KG1 (cell line): ENCODE measurements around the gene TAF1B.
A peak's percentile ranks its signal among the peaks of the same experiment; 100 is the strongest.

Experiments used
- DNase-seq: peaks from one replicate; lab custom pipeline; 2025; lab: John Stamatoyannopoulos, UW

The TAF1B gene

DNA sequence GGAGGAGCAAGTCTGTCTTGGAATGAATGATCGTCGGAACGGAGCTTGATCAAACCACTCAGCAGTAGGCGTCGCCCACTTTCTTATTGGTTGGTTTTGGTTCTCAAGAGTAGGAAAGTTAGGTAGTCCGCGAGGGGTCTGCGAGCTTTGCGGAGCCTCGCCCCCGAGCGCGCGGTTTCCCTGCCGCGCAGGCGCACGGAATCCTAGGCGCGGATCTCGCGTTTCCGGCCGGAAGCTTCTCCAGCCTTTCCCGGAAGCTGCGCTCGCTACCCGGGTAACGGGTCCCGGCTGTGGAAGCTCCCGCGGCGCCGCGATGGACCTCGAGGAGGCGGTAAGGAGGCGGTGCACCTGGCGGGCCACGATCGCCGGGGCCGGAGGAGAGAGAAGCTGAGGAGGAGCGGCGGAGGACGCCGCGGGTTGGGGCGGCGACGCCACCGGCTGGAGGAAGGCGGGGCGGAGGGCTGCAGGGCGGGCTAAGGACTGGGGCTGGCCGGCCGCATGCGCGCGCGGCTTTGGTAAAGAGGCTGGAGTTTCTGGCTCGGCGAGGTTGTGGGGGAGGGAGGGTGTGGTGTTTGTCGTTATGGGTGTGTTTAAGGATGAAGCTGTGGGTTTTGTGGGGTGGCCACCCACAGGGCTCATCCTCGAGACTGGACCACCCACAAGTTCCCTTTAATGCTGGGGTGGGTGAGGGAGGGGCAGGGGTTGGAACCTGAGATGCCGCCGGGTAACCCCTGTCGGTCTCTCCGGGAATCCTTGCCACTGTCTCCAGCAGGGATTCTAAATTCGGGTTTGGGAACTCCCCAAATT is at the start of gene TAF1B:
TSS of gene TAF1B (plus strand) at position 246 of the 807 bp plus-strand sequence. CDS start at position 314, 68 bp downstream.
- DNase-seq = peak; percentile 87

DNA sequence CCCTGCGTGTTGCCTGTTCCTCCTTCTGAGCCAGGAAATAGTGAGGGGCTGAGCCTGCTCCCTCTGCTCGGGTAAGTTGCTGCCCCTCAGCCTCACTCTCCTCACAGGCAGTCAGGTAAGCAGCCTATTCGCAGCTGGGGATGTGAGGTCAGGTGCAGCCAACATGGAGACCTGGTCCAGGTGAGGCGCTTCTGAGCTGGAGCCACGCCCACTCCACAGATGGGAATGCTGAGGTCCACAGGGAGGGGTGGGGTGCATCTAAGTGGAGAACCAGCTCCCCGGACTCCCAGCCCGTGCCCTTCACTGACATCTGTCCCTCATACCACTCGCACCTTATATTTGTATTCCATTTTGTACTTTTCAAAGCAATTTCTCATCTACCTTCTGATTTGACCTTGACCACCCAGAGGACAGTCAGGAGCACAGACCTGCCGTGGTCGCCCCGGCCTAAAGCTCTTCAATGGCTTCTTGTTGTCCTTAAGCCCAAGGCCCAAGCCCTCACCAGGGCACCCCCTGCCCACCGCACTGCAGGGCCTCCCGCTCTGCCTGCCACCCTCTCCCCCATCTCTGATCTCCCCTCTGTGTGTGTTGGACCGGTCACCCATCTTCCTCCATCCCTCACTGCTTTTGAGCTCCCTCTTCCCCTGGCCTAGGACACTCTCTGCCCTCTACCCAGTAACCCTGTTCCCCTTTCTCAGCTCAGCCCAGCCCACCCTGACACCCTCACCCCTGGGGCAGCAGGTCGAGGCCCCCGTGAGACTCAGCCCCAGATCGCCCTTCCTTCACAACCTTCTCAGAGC is 49.2 kb upstream of the TAF1B start:
- DNase-seq = no peak

DNA sequence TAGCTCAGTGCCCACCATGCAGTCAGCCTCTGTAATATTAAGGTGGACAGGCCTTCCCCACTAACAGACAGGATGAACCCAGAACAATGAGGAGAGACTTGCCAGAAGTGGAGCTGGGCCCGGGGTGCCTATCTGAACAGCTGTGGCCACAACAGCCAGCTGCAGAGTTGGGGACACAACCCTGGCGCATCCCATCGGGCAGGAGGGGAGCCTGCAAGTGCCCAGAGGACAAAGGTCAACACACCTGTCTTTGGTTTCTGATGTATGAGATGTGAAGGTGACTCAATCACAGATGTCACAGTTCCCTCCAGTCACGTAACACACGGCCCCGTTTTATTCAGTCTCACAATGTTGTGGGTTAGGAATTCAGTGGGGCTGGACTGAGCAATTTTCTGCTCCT is 48.2 kb upstream of the TAF1B start:
- no peak for DNase-seq

DNA sequence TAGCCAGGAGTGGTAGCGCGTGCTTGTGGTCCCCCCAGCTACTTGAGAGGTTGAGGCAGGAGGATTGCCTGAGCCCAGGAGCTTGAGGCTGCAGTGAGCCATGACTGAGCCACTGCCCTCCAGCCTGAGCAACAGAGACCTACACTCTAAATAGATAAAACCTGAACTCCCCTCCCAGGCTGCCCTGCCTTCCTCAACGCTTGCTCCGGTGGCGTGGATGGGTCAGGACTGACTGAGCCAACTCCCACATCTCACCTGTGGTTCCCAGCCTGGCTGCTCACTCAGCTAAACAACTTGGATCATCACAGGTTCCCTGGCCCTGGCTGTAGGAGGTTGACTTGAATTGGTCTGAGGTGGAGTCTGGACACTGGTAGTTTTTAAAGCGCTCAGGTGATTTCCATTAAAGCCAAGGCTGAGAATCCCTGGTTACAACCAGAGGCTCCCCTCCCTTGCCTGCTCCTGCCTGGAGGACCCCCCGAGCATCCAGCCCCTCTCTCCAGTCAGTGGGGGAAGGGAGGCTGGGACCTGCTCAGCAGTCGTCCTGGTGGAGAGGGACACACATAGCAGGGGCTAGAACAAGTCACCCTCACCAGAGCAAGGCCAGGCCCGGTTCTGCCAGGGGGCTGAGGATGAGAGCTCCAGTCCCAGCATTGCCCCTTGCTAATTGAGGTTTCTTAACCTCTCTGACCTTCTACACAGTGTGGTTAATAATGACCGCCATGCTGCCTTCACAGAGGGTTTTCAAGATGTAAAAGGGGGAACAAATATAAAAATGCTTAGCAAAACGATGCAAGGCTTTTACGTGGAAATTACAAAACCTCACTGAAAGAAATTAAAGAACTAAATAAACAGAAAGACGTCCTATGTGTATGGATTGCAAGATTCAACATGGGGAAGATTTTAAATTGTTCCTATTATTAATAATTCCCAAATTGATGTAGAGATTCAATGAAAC is 46.9 kb upstream of the TAF1B start:
- DNase-seq = no peak

DNA sequence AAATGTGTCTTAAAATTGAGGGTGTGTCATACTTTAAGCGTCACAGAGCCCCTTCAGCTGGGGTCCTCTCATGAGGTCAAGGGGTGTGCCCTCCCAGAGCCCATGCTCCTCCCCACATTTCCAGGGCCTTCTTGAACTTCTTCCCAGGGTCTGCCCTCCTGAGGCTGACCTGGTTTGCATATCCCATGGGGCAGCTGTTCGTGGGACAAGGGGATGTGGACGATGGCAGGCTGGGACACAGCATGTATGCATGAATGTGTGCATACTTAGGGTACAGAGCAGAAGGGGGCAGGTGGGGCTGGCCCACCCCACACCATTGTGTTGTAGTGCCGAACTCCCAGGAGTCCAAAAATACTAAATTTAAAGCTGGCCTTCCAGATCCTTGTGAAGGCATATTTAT is 46.2 kb upstream of the TAF1B start:
- no peak for DNase-seq

DNA sequence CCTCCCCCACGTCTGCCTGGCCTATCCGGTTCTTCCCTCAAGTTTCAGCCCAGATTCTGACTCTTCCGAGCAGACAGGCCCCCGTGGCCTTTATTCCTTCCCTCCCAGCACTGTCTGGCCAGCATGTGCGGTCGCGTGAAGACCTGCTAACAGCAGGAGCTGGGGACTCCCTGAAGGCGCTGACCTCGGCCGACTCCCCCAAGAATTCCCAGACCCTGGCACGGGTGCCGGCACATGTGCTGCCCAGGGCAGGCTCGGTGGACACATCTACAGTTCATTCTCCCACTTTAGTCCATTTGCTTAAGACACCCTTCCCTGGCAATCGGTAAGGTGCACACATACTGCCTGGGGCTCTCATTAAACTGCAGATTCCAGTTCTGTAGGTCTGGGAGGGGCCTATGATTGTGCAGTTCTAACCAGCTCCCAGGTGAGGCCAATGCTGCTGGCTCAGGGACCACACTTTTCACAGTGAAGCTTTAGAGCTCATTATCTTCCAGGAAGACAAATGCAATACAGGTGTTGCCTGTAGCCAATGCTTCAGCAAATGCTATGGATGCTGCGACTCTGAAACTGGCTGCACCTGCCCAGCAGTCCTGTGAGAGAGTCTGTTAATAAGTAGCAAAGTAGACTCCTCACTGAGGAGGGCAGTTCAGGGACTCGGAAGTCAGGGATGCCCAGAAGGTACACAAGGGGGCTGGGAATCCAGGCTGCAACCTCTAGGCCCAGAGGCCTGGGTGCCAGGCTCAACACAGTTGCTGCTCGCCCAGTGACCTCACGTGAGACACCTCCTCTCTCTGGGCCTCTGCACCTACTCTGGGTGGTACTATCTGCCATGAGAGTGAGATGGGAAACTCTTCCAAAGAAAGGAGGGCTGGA is 45.4 kb upstream of the TAF1B start:
- DNase-seq = no peak

DNA sequence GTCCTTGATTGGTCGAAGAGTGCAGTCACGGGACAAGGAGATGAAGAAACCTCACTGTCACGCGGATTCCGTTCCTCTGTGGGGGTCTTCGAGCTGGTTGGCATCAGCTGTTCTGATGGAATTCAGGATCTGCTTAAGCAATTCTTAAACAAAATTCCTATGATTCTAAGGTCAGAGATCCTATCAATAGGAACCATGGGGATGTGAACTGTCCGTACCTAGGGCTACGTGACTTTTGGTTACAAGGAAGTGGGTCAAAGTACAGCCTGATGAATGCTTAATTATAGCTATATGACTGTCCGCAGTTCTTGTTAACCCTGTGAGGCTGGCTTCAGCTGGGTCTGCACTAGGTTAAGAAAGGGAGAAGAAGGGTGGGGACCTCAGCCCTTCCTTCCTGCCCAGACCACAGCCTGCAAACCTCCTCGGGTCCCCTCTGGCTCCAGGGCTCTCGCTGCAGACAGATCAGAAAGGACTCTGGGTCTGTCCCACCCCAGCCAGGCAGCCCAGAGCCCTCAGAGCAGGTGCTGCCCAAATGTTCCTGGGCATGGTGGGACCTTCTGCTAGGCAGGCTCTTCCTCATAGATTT is 44.2 kb upstream of the TAF1B start:
- no peak for DNase-seq

DNA sequence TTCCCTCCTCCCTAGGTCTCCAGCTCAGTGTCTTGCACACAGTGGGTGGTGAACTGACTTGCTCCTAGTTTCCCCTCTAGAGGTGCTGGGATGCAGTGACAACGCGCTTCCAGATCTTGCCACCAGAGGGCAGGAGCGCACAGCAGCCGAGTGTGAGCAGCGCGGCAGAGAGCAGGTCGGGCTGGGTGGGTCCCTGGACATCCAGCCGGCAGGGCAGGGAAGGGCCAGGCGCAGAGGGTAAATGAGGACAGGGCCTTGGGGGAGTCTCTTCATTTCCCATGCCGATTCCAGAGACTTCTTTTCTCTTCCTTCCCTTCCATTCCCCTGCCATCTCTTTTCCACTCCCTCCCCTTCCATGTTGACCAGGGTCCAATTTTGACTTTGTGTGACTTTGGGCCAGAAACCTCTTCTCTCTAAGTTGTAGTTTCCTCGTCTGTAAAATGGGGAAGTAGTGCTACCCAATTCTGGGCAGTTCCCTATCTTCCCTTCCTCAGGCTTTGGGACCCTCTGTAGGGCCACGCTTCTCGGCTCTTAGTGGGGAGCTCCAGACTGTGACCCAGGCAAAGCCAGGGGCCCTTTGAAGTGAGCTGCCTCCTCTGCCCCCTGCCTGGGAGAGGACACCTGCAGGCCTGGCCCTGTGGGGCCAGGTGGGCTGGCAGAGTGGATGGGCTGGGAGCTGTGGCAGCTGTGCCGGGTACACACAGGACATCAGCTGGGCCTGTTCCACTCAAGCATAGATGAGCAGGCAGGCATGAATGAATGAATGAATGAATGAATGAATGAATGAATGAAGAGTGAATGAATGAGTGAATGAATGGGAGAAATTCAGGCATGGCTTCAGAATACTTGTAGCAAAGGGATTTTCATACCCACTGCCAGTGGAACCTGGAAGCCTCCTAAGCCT is 43.3 kb upstream of the TAF1B start:
- peak; percentile 87 for DNase-seq

DNA sequence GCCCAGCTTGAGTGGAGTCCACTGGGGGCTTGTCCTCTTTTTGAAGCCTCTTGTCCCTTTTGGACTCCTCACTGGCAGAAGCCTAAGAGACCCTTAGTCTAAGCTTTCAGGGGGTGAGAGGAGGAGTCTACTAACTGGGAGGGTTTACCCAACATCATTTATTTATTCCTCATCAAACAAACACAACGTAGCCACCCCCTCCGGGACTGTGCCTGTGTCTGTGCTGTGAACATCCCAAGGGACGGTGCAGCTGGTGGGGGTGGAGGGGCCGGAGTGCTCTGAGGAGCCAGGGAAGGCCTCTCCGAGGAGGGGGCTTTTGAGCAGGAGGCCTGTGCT is 42.7 kb upstream of the TAF1B start:
- DNase-seq = no peak

DNA sequence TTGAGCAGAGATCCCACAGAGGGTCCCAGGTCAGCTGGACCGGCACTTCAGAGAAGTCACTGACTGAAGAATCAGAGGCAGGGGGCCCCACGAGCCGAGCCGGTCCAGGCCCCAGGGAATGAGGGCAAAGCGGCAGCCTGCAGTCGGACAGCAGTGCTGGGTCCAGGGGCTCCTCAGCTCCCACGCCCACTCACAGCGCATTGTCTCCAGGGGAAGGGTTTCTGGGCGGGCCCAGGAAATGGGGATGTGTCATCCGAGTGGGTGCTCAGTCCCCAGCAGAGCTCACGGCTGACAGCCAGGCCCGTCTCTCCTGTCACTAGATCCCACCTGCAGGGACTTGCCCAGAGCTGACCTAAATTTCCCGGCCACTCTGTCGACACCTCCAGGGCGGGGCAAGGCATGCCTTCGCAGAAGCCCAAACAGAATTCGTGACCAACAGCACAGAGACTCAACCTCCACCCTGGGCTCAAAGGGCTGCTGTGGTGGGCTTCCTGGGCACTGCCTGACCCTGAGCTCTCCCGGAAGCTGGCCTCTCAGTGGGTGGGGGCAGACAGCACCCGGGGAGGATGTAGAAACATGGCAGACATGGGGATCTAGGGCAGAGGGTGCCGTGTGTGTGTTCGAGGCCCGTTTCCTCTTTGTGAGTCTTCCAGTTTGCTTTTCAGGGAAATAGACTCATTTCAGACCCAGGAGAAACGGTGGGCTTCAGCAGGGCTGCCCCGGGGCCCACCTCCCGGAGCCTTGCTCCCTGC is 42.1 kb upstream of the TAF1B start:
- DNase-seq = no peak

DNA sequence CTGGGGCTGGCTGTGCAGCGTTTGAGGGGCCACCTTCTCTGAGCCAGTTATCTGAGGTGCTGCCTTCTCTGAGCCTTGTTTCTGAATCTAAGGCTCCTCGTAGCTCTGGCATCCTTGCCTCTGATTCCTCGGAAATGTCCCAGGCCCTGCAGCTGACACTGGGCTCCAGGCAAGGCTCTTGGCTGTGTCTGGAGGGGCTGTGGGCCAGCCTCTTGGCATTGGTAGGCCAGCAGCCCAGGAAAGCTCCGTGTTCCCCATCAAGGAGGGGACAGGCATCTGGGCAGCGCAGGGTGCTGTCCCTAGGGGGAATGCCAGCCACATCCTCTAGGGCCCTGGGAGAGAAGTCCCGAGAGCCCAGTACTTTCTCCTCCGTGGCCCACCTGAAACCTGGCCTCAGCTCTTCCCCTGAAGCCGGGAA is 40.7 kb upstream of the TAF1B start:
- no peak for DNase-seq

DNA sequence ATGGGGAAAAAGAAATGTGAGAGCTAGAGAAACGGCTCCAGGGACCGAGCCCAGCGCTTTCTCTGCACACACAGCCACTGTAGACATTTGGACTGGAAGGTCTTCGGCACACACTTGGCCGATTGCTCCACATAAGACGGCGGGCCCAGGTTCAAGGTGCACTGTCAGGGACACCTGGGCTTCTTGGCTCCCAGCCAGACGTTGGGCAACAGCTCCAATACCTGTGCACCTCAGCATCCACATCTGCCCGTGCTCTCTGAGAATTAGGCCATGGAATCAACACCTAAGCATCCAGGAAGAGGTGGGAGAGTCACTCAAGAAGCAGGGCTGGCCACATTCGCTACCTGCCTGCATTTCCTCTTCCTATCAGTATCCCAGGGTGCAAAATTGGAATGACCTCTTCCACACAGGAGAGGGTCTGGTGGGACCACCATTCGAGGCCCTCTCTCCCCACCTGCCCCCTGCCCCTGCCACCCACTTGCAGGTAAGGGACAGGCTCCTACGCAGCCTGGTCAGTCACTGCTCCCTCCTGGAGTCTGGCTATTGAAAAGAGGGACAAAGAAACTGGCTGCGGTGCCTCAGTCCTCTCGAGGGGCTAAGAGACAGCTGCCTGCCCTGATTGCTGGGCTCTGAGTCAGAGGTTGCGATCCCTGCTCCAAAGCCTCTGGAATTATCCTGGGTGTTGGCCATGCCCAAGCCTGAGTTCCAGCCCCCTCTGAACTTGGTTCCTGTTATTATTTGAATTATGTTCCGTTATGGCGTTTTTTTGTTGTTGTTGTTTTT is 40.1 kb upstream of the TAF1B start:
- DNase-seq = no peak

DNA sequence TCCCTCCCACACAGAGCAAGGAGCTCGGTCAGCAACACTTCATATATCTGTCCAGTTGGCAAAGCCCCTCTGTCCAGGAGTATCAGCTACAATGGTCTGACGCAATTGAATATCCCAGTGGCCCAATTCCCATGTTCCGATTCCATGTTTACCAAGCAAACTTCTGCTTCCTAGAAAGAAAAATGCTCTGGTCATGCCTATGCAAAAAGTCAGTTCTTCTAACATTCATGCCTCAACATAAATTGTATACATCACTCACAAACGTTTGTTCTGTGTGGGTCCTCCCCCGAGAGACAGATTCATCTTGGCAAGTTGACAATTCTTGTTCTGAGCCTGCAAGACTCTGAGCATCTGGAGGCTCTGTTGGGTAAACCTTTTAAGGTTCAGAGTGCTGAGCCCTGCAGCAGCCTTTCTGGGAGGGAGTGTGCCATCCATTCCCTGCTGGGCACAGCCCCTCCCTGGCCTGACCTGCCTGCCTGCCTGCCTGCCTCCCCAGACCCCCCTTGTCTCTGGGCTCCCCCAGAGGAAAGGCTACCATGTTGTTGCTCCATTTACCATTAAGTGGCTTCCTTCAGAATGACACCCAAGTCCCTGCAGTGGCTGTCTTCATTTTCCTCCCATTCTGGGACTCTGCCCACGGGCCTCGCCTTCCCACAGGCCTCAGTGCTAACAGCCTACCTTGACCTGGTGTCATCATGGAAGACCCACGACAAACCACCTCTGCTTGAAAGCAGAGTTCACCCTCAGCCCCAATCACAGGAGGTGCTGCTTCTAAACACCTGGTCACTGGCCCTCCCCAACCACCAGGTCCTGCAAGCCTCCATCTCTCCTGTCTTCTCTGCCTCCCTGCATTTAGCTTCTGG is 37.6 kb upstream of the TAF1B start:
- DNase-seq = no peak

DNA sequence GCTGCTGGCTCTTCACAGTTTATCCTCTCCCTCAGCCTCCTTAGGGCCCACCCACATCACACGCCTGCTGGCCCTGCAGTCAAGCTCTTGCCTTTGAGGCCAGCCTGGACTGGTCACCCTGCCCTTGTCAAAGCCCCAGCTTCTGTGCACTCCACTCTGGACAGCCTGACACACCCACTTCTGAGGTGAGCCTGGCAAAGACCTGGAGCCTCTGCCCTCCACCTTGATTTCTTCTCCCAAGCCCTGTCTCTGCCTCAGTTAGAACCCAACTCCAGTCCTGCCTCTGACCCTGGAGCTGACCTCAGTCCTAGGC is 37.0 kb upstream of the TAF1B start:
- DNase-seq = no peak

DNA sequence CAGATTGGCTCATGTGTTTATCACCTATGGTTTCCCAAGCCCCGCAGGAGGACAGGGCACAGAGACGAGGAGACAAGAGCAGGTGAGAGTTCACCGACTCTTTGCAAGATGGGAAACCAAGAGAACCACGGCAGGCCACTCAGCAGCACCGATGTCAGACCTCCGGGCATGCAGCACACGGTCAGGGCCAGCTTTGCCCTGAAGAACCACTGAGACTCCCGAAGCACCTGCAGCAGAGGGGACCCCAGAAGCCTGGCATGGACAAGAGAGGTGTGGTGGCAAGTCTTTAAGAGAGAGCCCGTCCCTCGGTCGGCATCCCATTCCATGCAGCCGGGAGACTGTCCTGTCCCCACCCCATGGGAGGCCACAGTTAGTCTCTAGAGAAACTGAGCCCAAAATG is 36.6 kb upstream of the TAF1B start:
- no peak for DNase-seq

DNA sequence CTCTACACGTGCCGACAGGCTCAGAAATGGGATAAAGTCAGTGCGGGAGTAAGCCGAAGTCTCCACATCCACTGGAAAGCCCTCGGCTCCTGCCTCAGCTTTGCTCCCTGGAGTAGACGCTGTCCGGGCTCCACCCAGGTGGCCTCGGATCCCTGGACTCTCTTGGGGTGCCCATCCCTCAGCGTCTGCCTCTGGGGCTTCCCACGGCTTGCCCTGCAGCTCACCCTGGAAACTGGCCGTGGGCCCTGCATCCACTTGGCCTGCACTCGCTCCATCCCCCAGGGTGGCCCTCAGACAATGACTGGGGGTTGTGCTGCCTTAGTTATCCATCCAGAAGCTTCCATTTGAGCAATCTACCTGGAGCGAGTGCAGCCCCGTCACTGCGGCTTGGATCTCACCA is 36.2 kb upstream of the TAF1B start:
- DNase-seq = no peak

DNA sequence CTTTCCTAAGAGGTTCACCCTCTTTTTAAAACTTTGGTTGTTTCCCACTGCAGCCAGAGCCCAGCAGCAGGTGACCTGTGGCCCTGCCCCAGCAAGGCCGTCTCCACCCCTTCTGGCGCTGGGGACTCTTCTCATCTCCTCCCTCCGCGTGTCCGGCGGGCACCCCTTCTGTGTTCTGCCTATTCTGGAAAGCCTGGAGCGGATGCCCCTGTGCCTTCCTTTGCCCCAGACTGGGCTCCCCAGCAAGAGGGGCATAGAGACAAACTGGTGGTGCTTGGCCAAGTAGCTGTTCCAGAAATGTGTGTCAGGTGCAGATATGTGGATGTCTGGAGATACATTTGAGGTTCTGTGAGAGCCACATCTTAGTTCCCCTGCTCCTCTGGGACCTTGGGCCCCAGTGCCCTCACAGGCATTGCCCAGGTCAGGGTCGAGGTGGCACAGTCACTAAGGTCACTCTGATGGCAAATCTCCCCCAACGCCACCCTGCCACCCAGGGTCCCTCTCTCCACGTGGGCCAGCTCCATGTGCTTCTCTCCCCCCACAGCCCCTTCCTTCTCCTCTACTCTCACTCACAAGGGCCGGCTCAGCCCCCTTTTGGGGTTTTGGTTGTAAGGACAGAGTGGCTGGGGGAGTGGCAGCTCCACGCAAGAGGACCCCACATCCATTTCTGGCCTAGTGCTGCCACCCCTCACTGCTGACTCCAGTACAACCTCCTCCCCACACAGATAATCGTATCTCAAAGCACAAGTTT is 35.5 kb upstream of the TAF1B start:
- no peak for DNase-seq
